HG03097 (cell line): ENCODE results near the gene RASD1.

Experiments used
- ATAC-seq: cut with Tn5 transposase; IDR thresholded peaks from one replicate; pipeline ENCODE4 v1.9.1; 2021; ENCODE audit not compliant: unreplicated experiment, low FRiP score

RASD1 gene

GRCh38 chr17:17511881-17512858 is 16.0 kb upstream of the RASD1 start:
- no peak for ATAC-seq

GRCh38 chr17:17511293-17511741 is 15.1 kb upstream of the RASD1 start:
- no peak for ATAC-seq

- ATAC-seq: no peak
These were observed 14.5 kb upstream of the RASD1 start for GRCh38 chr17:17510456-17511292.

DNA sequence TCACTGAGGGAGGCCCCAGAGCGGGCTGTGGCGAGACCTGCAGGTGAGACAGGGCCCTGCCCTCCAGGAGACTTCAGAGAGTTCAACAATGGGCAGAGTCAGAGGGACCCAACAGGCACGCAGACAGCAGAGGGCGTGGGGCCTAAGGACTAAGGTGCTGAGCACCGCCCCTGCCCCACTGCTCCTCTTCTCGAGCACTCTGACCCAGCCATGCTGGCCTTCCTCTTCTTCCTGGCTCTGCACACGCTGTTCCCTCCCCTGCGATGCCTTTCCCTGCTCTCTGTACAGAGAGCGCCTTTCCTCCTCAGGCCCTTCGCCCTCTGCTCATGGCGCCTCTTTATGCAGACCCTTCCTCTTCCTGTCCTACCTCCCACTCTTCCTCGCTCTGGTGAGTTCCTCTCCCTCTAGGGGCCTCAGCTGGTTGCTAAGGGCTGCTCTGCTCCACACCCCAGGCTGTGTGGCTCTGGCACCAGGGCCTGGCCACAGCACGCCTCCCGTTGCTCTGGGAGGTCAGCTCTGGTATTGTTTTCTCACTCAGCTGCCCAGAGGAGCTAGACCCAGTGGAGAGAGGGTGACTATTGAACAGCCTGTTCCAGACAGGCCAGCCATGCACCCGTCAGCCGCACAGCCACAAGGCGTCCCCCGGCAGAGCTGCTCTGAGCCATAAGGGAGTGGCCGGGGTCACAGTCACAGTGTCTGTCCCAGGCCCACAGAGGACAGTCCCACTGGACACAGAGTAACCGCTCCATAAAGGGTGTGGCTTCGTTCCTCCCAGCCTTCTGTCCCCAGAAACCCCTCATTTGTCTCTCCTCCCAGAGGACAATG is 13.6 kb upstream of the RASD1 start:
- ATAC-seq: no peak

GRCh38 chr17:17508646-17509591 is 12.7 kb upstream of the RASD1 start:
- ATAC-seq: no peak

DNA sequence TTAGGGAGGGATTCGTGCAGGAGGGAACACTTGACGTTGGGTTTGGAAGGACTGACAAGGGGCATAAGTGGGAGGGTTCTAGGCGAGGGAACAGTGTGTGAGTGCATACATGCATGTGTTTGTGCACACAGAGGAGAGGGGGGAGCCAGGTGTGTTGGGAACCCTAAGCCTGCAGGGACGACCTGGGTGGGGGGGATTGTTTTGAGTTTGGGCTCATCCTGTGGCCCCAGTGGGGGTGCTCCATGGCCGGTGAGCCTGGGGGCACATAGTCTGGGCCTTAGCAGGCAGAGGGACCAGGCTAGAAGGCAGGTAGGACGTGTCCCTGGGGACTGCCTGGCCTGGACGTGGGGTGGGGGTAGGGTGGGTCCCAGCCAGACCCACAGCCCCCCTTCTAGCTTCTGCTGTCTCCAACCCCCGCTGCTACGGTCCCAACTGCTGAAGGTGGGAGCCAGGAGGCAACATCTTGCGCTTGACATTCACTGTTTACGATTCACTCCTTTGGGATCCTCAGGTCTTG is 11.9 kb upstream of the RASD1 start:
- no peak for ATAC-seq

DNA sequence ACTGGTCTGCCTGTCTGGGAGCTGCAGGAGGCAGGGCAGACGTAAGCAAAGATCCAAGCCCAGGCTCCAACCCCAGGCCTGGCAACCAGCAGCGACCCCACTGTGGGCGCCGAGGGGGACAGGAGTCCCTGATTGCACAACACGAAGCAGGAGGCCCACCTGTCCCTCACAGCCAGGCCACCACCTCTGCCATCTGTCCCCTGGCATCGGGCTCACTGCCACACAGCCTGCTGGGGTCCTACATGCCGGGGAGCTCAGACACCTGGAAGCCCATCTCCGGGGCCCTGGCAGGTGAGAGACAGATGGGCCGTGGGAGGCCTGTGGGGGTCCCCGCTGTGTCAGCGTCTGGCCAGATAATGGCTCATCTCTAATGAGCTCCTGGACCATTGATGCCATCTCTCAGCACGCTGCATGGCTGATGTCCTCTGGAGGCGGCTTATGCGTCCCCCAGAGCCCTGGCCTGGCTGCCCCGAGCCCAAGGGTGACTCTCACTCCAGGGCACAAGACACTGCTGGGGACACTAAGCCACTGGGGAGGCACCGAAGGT is 11.3 kb upstream of the RASD1 start:
- ATAC-seq: no peak

DNA sequence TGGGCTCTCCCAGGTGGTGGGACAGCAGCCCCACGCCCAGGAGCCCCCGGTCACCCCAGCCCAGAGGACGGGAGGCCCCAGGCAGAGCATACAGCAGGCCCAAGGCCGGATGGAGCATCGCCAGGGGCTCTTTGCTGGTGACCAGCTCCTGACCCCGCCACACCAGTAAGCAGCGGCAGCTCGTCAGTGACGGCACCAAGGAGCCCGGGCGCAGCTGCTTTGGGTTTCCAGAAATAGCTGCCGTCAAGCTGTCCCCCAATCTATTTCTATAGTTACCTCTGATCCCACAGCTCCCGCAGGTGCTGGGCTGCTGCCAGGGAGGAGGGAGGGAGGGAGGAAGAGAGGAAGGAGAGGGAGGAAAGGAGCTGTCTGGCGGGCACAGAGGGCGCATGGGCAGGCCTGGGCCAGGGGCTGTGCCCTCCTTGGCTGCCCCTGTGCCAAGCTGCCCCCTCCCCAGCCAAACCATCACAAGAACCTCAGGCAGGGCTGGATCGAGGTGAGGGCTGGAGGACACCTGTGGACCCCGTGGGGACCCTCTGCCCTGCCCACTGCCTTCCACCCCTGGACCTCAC is 10.8 kb upstream of the RASD1 start:
- ATAC-seq: no peak

DNA sequence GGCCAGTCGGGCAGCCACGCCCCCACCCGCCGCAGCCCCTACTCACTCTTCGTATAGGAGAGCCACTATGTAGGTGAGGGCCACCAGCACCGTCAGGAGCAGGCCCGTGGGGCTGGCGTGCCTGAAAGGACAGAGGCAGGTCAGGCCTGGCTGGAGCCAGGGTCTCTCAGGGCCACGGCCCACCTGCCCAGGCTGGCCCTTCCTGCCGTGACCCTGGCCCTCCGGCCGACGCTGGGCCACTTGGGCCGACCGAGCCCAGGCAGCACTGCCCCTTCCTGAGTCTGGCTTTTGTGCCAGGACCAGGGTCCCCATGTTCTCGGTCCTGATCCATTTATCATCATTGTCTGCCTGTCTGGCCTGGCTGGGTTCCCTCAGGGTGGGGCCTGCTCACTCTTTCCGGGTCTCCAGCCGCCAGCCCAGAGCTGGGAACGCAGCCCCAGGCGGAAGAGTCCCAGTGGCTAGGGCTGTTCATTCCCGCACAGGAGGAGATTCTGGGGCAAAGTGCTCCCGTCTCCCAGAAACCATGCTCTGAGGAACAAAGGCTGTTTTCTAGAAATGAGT is 10.1 kb upstream of the RASD1 start:
- ATAC-seq: no peak

DNA sequence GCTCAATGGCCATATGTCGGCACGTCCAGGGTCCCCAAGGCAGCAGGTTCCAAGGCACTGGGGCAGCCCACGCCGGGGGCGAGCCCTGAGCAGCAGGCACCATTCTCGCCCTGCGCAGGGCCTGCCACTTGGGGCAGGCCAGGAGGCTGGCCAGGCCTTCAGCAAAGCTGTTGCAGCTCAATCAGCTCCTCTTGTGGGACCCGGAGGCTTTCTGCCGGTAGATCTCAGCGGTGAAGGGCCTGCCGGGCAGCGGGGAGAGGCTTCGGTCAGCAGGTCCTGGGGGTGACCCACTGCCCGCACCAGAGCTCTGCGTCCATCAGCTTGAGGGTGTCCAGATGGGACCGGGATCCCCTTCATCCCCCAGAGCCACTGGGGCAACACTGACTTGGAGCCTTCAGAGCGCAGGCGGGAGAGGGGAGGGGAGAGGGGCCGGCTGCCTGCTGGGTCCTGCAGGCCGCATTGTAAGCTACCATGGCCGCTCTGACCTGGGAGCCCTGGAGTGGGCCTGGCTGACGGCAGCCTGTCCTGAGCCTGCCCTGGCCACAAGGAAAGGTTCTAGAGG is 9.5 kb upstream of the RASD1 start:
- ATAC-seq: no peak

DNA sequence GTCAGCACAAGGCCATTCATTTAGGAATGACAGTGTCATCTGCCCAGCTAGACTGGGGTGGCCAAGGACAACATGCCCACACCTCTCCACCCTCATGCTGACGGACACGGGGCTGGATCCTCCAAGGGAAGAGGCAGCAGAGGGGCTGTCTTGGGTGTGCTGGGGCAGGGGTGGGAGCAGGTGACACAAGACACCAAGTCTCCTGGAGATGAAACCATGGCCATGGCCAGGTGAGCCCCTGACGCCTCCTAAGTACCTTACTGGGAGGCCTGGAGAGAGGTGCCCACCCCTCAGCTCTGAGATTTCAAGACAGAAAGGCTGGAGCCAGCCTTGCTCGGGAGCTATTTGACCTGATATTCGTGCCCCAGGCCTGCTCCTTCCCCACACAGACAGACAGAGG is 9.0 kb upstream of the RASD1 start:
- ATAC-seq: no peak

DNA sequence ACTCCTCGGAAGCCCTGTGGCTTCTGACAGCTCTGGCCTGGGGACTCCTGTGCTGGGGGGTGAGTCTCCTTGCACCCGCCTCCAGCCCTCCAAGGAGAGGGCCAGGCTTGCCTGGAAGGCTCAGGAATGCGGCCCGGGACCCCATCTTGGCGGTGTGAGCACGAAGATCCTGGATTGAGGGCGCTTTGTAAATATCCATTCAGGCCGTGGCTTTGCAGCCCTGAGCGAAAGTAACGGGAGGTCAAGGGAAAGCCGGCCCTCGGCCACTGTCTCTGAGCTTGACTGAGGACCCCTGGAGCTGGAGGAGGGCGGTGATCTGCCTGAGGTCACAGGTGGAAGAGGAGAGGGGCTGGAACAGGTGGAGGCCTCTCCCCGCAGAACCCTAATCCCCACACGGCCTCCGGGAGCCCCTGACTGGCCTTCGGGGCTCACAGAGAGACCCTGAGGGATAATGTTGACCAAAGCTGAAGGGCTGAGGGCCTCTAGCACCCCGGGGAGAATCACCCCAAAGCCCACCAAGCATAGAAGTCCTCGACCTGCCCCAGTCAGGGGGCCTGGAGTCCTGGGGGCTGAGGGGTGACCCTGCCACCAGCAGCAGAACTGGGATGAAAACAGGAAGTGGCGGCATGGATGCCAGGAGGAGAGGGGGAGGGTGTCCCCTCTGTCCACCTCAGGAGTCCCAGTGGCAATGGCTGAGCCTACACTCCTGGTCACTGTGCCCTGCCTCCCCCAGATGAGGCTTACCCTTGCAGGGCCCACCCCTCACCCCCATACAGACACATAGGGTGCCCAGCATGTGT is 8.3 kb upstream of the RASD1 start:
- no peak for ATAC-seq

GRCh38 chr17:17503566-17504130 is 7.5 kb upstream of the RASD1 start:
- ATAC-seq: no peak

DNA sequence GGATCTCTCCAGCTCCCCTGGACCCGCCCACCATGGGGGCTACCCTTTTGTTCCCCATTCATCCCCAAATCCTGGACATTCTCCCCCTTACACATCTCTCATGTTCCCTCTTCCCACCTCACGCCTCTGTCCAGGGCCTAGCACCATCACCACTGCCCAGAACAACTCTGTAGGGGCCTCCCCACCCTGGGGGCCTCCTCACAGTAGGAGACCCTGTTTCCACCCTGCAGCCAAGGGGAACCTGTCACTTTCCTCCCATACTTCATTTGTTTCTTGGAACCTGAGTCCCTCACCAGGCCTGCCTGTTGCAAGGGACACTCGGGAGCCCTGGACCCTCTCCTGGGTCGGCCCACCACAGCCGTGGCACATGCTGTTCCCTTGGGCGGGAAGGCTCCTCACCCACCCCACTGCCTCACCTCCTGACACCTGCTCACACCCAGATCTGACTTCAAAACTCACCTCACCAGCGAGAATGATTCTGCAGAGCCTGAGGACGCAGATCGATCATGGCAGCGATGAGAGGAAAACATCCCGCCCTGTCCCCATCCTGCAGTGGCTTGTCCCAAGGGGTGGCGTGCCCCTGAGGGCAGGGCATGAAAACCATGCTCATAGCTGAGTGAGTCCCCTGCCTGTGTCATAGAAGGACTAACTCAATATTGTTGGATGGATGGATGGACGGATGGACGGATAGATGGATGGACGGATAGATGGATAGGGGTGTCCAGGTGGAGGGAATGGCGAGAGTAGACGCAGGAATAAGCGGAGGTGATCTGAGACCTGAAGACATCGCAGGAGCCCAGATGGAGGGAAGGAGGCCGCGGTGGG is 6.8 kb upstream of the RASD1 start:
- no peak for ATAC-seq

DNA sequence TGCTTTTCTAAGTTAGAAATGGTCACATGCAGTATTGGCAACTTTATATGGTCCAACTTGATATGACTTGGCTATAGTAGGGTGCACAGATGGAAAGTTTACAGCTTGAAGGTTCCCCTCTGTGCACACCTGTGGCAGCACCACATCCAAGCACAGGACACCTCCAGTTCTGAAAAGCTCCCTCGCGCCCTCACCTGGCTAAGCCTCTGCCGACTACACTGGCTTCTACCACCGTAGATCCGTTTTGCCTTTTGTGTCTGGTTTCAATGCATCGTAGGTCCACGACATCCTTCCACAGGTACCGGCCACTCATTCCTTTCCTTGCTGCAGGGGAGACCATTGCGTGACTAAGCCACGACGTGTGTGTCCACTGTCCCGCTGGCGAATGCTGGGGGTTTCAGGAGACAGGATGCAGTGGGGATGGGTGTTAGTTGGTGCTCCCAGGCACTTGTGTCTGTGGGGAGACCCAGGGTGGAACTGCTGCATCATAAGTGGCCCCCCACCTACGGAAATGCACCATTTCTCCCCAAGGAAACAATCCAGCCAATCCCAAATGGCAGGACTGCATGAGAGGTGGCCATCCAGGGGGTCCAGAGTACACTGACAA is 4.9 kb upstream of the RASD1 start:
- ATAC-seq: no peak
